SU-DHL-6 (cell line): Measurements from ENCODE around the gene EZH2.

Experiments
- H2AFZ ChIP-seq: fragments of 200-600 bp; sonication (generic); 2 replicates; pipeline ENCODE4 v1.6.1; 2014; ENCODE audit warnings: low read depth, mild to moderate bottlenecking, moderate library complexity, mixed read lengths, antibody characterized with exemption, low read length; ENCODE audit not compliant: severe bottlenecking
- H3F3A ChIP-seq: fragments of 200-600 bp; shearing (Covaris generic); 2 replicates; pipeline ENCODE4 v1.6.0; 2016; ENCODE audit warnings: antibody characterized with exemption, mild to moderate bottlenecking; ENCODE audit not compliant: insufficient read depth
- H3K27ac ChIP-seq: fragments of 200-600 bp; sonication (generic); 2 replicates; pipeline ENCODE4 v1.5.1; 2016; ENCODE audit warnings: low read depth, mild to moderate bottlenecking, low read length, moderate library complexity, mixed read lengths
- H3K27me3 ChIP-seq: fragments of 200-600 bp; sonication (generic), shearing (Covaris generic); 2 replicates; pipeline ENCODE4 v1.6.0; 2014; ENCODE audit warnings: mild to moderate bottlenecking, low read length
- H3K36me3 ChIP-seq: fragments of 200-600 bp; sonication (generic); 2 replicates; pipeline ENCODE4 v1.6.1; 2014; ENCODE audit warnings: mild to moderate bottlenecking, low read length, mixed read lengths
- H3K4me2 ChIP-seq: fragments of 300-600, 200-600 bp; shearing (Covaris generic), sonication (generic); 2 replicates; pipeline ENCODE4 v1.6.0; 2014; ENCODE audit warnings: low read length, low read depth, mild to moderate bottlenecking; ENCODE audit not compliant: poor library complexity, severe bottlenecking
- H3K4me3 ChIP-seq: fragments of 200-600 bp; sonication (generic); 2 replicates; pipeline ENCODE4 v1.5.1; 2014; ENCODE audit warnings: antibody characterized with exemption, low read length, mild to moderate bottlenecking, mixed read lengths; ENCODE audit not compliant: insufficient read depth, poor library complexity, severe bottlenecking
- H3K79me2 ChIP-seq: fragments of 200-600 bp; sonication (generic); 2 replicates; pipeline ENCODE4 v1.6.1; 2014; ENCODE audit warnings: mild to moderate bottlenecking, low read length, moderate library complexity; ENCODE audit not compliant: insufficient read depth
- H3K9ac ChIP-seq: fragments of 200-600 bp; sonication (generic); 2 replicates; pipeline ENCODE4 v1.7.0; 2014; ENCODE audit warnings: mild to moderate bottlenecking, low read length
- H3K9me2 ChIP-seq: fragments of 200-600 bp; sonication (generic); replicated peaks from 2 replicates; pipeline ENCODE4 v1.6.1; 2014; ENCODE audit warnings: low read length; ENCODE audit not compliant: insufficient read depth
- H3K9me3 ChIP-seq: fragments of 200-600 bp; sonication (generic); 2 replicates; pipeline ENCODE4 v1.6.1; 2014; ENCODE audit warnings: low read length, mixed read lengths; ENCODE audit not compliant: insufficient read depth
- H4K20me1 ChIP-seq: fragments of 200-600 bp; sonication (generic); 2 replicates; pipeline ENCODE4 v1.6.1; 2014; ENCODE audit warnings: low read depth, mild to moderate bottlenecking, antibody characterized with exemption, low read length, moderate library complexity, mixed read lengths
- EZH2phosphoT487 ChIP-seq: fragments of 200-600 bp; sonication (generic), shearing (Covaris generic); conservative IDR thresholded peaks from 2 replicates; pipeline ENCODE4 v1.6.1; 2018; ENCODE audit warnings: mild to moderate bottlenecking, antibody characterized with exemption, low read length, moderate library complexity, mixed read lengths
- TF ChIP-seq, protein P1 (sequence below): fragments of 200-600 bp; sonication (generic); IDR thresholded peaks from one replicate; pipeline ENCODE4 v1.5.1; 2017; ENCODE audit warnings: antibody characterized with exemption, mild to moderate bottlenecking, low read length, moderate library complexity; ENCODE audit not compliant: insufficient read depth, poor library complexity, severe bottlenecking

EZH2 gene

DNA sequence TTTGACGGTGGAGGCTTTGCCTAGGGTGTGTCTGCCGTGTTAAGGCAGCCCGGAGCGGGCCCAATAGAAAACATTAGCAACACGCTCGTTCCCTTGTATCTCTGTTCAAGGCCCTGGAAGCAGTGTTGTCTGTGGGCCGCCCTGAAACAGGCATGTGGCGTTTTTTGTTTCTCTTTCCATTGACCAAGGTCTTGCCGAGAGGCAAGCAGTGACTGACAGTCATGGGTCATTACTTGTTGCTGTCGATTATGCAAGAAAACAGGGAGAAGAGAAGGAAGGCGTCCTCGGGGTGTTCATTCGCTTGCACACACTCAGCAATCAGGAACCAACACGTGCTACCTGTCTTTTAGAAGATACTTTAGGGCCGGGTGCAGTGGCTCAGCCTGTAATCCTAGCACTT is 92.5 kb downstream of the EZH2 start:
- Histone ChIP-seq H4K20me1 (no peaks in the 10 kb centered on the region), H3F3A (no peaks in the 10 kb centered on the region), H2AFZ (no peak overlapping the region), H3K4me2 (no peak overlapping the region), H3K27me3 (no peaks in the 10 kb centered on the region), H3K9me2 (no peaks in the 10 kb centered on the region), H3K79me2 (no peaks in the 10 kb centered on the region), H3K36me3 (peaks cover 41% of the 10 kb centered on the region; the same call in 1 of the 2 replicates), H3K27ac (no peak overlapping the region), H3K4me3 (no peak overlapping the region), H3K9me3 (no peaks in the 10 kb centered on the region), H3K9ac (no peak overlapping the region)
- no peak for TF ChIP-seq EZH2phosphoT487
- TF ChIP-seq, protein P1, sequence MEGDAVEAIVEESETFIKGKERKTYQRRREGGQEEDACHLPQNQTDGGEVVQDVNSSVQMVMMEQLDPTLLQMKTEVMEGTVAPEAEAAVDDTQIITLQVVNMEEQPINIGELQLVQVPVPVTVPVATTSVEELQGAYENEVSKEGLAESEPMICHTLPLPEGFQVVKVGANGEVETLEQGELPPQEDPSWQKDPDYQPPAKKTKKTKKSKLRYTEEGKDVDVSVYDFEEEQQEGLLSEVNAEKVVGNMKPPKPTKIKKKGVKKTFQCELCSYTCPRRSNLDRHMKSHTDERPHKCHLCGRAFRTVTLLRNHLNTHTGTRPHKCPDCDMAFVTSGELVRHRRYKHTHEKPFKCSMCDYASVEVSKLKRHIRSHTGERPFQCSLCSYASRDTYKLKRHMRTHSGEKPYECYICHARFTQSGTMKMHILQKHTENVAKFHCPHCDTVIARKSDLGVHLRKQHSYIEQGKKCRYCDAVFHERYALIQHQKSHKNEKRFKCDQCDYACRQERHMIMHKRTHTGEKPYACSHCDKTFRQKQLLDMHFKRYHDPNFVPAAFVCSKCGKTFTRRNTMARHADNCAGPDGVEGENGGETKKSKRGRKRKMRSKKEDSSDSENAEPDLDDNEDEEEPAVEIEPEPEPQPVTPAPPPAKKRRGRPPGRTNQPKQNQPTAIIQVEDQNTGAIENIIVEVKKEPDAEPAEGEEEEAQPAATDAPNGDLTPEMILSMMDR: no peak

DNA sequence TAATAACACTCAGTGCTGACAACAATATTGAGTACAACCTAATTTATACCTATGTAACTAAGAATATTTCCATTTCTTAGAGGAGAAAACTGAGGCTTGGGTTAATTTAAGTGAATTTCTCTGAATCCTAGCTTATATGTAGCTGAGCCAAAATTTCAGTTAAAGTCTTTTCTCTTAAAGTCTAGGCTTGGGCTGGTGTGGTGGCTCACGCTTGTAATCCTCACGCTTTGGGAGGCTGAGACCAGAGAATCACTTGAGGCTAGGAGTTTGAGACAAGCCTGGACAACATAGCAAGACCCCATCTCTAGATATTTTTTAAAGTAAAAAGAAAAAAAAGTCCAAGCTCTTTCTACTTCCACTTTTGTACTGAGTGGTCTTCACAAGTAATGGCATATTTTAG is 93.2 kb downstream of the EZH2 start:
- H3K79me2 ChIP-seq: no peaks in the 10 kb centered on the region
- TF ChIP-seq, protein P1: no peak
- no peak for TF ChIP-seq EZH2phosphoT487
- H3K9me3 ChIP-seq: no peaks in the 10 kb centered on the region
- H3F3A ChIP-seq: no peaks in the 10 kb centered on the region
- H4K20me1 ChIP-seq: no peaks in the 10 kb centered on the region
- H3K9ac ChIP-seq: no peak overlapping the region
- H2AFZ ChIP-seq: no peak overlapping the region
- H3K27me3 ChIP-seq: no peaks in the 10 kb centered on the region
- H3K27ac ChIP-seq: no peak overlapping the region
- no peak overlapping the region for H3K4me2 ChIP-seq
- peaks cover 47% of the 10 kb centered on the region; the same call in 1 of the 2 replicates for H3K36me3 ChIP-seq
- H3K9me2 ChIP-seq: no peaks in the 10 kb centered on the region
- H3K4me3 ChIP-seq: no peak overlapping the region

DNA sequence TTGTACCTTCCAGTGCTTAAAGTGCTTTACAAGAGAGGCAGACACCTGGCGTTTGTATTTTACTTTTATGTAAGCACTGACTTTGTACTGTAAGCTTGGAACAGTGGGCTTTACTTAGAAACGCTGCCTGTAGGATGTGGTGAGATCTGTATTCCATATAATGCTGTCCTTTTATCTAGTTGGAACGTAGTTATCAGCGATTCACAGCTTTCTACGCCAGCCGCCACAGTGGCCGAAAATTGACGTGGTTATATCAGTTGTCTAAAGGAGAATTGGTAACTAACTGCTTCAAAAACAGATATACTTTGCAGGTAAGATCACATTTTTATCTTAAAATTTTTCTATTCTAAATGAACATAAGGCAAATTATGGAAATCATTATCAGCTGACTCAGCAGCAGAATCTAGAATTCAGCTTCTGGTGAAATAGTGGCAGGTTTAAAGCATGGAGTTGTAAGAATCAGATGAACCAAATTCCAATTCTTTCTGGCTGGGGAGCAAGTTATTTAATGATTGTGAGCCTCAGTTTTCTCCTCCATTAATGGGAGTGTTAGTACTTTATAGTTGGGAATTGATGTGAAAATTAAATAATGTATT is 93.9 kb downstream of the EZH2 start:
- H4K20me1 ChIP-seq: no peaks in the 10 kb centered on the region
- no peaks in the 10 kb centered on the region for H3K27me3 ChIP-seq
- no peak overlapping the region for H3K4me3 ChIP-seq
- no peak for TF ChIP-seq EZH2phosphoT487
- TF ChIP-seq, protein P1: no peak
- peaks cover 47% of the 10 kb centered on the region; the same call in 1 of the 2 replicates for H3K36me3 ChIP-seq
- no peak overlapping the region for H3K4me2 ChIP-seq
- no peaks in the 10 kb centered on the region for H3K9me3 ChIP-seq
- no peak overlapping the region for H2AFZ ChIP-seq
- H3F3A ChIP-seq: no peaks in the 10 kb centered on the region
- H3K79me2 ChIP-seq: no peaks in the 10 kb centered on the region
- no peak overlapping the region for H3K9ac ChIP-seq
- H3K27ac ChIP-seq: no peak overlapping the region
- no peaks in the 10 kb centered on the region for H3K9me2 ChIP-seq
